Right lobe of liver (tissue), 4 donors: ENCODE results near the gene ISL1.

ENCODE experiments used
- POLR2A ChIP-seq: fragments of 450-650 bp; IDR thresholded peaks from one replicate; pipeline ENCODE4 v1.6.1; 2017; ENCODE audit warnings: antibody characterized with exemption, mild to moderate bottlenecking
- TF ChIP-seq, protein P1 (sequence below), 4 donors: fragments of 200-600 bp in 3 of 4; fragments of 450-650 bp in 1 of 4; IDR thresholded peaks; one replicate each; pipeline versions ENCODE4 v1.5.1 to v1.8.0; 2016 to 2022; ENCODE audit warnings: antibody characterized with exemption in 4 of 4, mild to moderate bottlenecking in 2 of 4
- donor health status: DM: no; HTN: no; CAD: no.
- donor health status: DM: no; HTN: no; CAD: no.
- donor health status: DM: no; HTN: yes; CAD: no.

- TF ChIP-seq, protein P1, sequence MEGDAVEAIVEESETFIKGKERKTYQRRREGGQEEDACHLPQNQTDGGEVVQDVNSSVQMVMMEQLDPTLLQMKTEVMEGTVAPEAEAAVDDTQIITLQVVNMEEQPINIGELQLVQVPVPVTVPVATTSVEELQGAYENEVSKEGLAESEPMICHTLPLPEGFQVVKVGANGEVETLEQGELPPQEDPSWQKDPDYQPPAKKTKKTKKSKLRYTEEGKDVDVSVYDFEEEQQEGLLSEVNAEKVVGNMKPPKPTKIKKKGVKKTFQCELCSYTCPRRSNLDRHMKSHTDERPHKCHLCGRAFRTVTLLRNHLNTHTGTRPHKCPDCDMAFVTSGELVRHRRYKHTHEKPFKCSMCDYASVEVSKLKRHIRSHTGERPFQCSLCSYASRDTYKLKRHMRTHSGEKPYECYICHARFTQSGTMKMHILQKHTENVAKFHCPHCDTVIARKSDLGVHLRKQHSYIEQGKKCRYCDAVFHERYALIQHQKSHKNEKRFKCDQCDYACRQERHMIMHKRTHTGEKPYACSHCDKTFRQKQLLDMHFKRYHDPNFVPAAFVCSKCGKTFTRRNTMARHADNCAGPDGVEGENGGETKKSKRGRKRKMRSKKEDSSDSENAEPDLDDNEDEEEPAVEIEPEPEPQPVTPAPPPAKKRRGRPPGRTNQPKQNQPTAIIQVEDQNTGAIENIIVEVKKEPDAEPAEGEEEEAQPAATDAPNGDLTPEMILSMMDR (IDR thresholded peaks at IDR 0.05) = no peak
- TF ChIP-seq POLR2A = no peak
Measured at GRCh38 chr5:51347157-51347556, 36.1 kb upstream of the ISL1 start.
